GM21381 (cell line): Measurements from ENCODE around the gene PRTN3.
"Not testable (repeated sequence)": the region's sequence is repeated elsewhere in the genome, so short reads cannot be mapped to it uniquely, and the experiment has no call there.

Experiments used
- ATAC-seq: cut with Tn5 transposase; IDR thresholded peaks from one replicate; pipeline ENCODE4 v1.9.1; 2021; ENCODE audit warnings: mild to moderate bottlenecking, moderate library complexity; ENCODE audit not compliant: unreplicated experiment

The PRTN3 gene

DNA sequence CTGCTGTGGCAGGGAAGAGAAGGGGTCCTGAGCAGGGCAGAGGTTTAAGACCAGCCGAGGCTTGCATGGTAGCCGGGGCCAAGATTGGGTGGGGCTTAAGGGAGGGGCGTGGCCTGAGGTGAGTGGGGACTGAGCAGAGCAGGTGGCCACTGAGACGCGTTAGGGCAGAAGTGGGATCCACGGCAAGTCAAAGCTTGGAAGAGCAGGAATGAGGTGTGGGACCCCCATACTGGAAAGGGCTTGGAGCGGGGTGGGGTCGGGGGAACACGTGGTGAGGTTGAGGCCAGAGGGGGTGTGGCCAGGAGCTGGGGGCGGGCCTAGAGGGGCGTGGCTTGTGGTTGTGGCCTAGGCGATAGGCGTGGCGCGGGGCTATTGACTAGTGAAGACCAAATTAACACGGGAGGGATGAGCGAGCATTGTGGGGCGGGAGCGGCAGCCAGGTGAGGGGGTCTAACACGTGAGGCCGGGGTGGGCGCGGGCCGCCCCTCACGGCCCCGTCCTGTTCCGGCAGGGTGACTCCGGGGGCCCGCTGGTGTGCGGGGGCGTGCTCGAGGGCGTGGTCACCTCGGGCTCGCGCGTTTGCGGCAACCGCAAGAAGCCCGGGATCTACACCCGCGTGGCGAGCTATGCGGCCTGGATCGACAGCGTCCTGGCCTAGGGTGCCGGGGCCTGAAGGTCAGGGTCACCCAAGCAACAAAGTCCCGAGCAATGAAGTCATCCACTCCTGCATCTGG lies 21.9 kb downstream of the PRTN3 start:
- ATAC-seq, result no peak

- no peak for ATAC-seq
These were observed 22.5 kb downstream of the PRTN3 start for GRCh38 chr19:863315-863620.

GRCh38 chr19:866769-867300 lies 26.0 kb downstream of the PRTN3 start:
- ATAC-seq, result no peak

- ATAC-seq, result no peak
These were observed 26.5 kb downstream of the PRTN3 start for GRCh38 chr19:867301-867793.

DNA sequence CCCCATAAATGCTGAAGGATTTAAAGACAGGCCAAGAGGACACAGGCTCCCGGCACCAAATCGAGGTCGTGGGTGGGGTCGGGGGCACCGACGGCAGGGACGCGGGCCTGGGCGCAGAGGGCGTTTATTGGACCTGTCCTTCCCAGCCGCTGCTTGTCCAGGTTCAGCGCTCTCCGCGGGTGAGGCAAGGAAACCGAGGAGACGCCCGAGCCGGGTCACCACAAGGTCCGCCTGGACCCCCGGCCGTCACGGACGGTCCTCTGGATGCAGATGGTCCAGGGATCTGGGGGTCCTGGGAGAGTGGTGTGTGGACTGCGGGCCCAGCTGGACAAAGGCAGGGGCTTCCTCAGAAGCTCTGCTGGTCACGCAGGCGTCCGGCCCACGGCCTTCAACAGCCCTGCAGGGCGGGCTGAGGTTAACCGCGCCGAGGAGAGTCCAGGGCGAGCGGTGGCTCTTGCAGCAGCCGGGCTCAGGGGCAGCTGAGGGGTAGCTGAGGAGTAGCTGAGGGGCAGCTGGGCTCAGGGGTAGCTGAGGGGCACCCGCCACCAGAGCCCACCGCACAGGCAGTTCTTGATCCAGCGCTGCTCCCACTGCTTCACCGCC lies 27.2 kb downstream of the PRTN3 start:
- no peak for ATAC-seq

GRCh38 chr19:868458-869244 lies 27.9 kb downstream of the PRTN3 start:
- no peak for ATAC-seq

DNA sequence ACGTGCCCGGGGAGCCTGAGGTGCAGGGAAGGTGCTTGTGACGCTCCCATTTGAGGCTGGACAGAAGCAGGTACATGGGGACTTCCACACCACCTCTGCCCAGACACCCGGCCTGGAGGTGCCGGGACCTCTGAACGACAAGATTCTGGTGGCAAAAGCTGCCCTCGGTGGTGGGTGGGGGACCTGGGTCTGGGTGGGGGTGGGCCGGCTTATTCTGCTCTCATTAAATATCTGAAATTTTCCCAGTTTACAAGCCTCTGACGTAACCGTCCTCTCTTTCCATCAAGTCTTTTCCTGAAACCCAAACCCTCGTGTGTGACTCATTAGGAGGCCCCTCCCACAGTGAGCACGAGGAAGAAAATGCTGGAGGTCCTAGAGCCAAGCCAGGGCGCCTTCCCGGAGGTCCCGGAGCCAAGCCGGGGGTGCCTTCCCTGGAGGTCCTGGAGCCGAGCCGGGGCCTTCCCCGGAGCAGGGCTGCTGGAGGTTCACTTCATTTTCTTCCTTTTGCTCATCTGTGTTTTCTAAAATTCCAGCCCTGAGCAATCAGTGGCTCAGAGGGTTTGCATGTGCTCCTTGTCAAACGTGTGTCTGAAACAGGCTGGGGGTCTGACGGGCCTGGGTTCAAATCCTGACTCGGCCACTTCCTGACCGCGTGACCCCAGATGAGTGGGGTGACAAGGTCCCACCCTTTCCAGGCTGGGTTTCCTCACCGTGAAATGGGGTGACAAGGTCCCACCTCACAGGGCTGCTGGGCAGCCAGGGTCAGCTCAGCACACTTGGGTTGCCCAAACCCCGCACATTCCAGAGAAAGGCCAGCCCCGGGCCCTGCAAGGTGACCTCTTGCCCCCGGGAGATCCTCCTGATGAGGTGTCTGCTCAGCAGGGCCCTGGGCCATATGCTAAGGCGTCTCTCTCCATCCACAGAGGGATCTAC lies 28.7 kb downstream of the PRTN3 start:
- no peak for ATAC-seq

GRCh38 chr19:870314-870713 lies 29.5 kb downstream of the PRTN3 start:
- ATAC-seq, result no peak

- no peak for ATAC-seq
These were observed 30.2 kb downstream of the PRTN3 start for GRCh38 chr19:870963-871401.

- ATAC-seq, result no peak
These were observed 30.9 kb downstream of the PRTN3 start for GRCh38 chr19:871446-872265.

- ATAC-seq, result no peak
These were observed 31.6 kb downstream of the PRTN3 start for GRCh38 chr19:872266-872951.

- no peak for ATAC-seq
These were observed 32.3 kb downstream of the PRTN3 start for GRCh38 chr19:873084-873483.

DNA sequence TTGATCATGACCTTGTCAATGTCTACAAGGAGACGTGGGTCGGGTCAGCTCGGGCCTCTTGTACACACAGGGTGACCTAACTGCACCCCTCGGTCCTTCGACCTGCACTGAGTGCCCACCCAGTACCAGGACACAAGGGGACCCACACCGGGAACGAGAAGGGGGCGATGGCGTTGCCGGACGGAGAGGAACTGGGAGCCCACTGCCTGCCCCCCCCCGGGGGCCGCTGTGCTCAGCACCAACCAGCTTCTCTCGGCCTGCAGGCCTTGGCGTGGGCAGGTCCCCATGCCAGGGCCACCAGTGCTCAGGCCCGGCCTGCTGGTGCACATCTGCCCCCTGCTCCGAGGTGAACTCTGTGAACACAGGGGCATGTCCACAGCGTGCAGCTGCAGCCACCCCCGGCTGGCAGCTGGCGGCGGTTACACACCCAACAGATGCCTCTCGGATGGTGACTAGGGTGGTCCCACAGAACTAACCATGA lies 32.8 kb downstream of the PRTN3 start:
- ATAC-seq, result no peak

DNA sequence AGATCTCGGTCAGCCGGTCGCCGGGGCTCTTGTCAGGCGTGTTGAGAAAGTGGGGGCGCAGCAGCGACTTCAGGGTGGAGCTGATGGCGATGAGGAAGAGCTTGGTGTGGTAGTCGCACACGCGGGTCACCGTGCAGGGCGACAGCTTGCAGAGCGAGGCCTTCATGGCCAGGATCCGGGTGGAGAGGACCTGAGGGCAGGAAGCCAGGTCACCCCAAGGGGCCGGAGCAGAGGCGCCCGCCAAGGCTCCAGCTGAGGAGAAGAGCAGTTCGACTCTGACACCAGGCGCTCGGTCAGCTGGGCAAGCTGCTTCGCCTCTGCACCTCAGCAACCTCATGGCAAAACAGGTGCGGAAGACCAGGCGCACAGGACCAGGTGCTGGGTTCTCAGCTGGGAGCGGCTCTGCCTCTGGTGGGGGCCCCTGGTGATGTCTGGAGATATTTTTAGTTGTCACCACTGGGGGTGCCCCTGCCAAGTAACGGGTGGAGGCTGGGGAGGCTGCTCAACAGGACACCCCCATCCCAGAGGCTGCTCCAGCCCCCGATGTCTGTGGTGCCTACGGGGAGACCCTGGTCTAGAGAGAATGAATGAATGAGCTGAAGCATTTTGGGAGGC lies 34.6 kb downstream of the PRTN3 start:
- no peak for ATAC-seq

DNA sequence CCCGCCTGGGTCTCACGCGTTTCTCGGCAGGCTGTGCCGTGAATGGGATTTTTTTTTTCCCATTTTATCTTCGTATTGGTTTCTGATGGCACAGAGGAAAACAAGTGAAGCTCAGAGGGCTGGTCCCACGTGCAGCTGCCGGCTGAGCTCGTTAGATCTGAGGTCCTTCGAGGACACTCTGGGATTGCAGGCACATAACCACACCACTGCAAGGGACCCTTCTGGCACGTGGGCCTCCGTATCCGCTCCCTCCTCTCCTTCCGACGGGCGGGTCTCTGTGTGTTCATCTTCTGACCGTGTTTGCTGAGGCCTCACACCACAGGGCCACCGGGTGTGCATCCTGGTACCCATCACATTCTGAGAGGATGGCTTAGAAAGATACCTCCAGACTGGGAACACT lies 35.3 kb downstream of the PRTN3 start:
- ATAC-seq, result no peak

GRCh38 chr19:876780-877314 lies 36.0 kb downstream of the PRTN3 start:
- ATAC-seq, result no peak

GRCh38 chr19:877992-878660 lies 37.3 kb downstream of the PRTN3 start:
- ATAC-seq, result not testable (repeated sequence)
